NCI-H1048 (cell line): ENCODE results near the gene TSPEAR.
"Not testable (repeated sequence)": the region's sequence is repeated elsewhere in the genome, so short reads cannot be mapped to it uniquely, and the experiment has no call there.

Experiments used
- DNase-seq: peaks from one replicate; lab custom pipeline; 2025; lab: John Stamatoyannopoulos, UW

TSPEAR gene

GRCh38 chr21:44585892-44586291 is 125.5 kb downstream of the TSPEAR start:
- DNase-seq: no peak

DNA sequence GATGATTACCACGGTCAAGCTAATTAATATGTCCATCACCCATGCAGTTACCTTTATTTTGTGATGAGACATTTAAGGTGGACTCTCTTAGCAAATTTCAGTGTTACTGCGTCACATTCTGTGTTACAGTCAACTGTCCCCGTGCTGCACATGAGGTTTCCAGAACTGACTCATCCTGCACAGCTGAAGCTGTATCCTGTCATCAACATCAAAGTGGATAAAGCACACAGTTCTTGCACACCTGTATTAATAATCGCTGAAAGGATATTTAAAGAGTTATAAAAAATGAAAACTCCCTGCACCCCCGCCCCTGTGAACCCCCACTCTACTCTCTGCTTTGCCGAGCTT is 127.6 kb downstream of the TSPEAR start:
- no peak for DNase-seq

DNA sequence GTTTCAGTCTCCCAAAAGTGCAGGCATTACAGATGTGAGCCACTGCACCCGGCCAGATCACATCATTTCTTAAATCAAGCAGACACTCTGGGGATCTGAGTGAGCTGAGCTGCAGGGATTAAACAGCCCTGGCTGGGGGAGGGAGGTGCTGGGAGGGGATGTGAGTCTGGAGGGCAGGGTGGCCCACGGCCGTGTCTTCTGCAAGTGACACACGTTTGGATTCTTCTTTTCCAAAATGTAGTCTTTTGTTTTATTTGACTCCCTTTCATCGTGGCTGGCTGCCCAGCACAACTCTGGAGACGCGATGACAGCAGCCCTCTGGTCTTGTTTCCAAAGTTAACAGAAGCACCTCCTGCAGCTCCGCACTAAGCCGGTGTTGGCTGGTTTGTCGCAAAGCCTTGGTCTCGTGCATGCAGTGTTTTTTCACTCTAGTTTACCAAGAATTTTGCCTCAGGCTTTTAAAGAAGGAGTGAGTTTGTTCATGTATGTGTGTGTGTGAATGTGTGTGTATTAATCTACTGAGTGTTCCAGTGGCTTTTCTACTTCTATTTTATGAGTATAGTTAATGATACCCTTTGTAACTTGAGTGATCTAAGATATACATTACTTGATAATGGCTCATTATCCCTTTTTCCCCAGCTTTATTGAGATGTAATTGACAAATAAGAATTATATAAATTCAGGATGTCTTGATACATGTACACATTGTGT is 128.1 kb downstream of the TSPEAR start:
- no peak for DNase-seq

DNA sequence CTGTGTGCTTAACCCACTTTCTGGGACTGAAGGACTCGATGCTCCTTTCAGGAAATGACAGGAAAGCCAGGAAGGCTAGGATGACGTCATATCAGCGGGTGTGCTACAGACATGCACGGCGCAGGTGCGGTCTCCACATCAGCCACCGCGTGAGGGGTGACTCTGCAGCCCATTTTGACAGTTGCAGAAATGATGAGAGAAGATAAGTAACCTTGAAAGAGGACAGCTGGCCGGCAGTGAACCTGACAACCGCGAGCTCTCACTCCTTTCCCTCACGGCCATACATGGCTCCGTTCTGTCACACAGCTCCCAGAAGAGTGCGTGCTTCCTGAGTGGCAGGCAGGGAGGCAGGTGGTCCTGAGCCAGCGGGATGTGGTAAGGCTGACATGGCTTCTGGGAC is 129.3 kb downstream of the TSPEAR start:
- no peak for DNase-seq

GRCh38 chr21:44581158-44581557 is 130.2 kb downstream of the TSPEAR start:
- no peak for DNase-seq

DNA sequence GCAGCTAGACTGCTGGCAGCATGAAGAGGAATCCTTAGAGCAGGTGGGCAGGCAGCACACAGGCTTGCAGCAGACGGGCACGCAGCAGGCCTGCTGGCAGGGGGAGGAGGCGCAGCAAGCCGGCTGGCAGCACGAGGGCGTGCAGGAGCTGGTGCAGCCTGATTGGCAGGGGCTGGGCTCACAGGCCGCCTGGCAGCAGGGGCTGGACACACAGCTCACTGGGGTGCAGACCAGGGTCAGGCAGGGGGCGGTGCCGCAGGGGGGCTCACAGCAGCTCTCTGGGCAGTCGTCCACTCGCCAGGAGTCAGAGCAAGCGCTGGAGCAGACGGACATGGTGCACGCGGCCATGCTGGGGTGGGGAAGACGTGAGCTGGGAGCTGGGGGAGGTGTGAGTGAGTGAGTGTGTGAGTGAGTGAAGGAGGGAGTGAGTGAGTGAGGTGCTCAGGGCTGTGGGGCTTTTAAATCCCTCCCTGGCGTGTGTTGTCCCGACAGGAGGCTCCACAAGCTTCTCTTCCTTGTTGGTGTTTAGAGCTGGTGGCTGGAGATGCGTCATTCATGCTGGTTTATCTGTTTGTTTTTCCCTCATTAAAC is 131.0 kb downstream of the TSPEAR start, which contains the start of gene KRTAP10-5:
KRTAP10-5 (minus strand) TSS at position 374 of the 591 bp plus-strand sequence; CDS start at position 348, 26 bp downstream.
- DNase-seq: not testable (repeated sequence)

GRCh38 chr21:44579833-44580144 is 131.6 kb downstream of the TSPEAR start:
- DNase-seq: no peak

GRCh38 chr21:44579056-44579832 is 132.1 kb downstream of the TSPEAR start:
- DNase-seq: no peak

GRCh38 chr21:44578371-44579055 is 132.9 kb downstream of the TSPEAR start:
- no peak for DNase-seq

GRCh38 chr21:44576025-44576420 is 135.3 kb downstream of the TSPEAR start:
- no peak for DNase-seq

- DNase-seq: no peak
Measured at GRCh38 chr21:44575307-44576024, 135.9 kb downstream of the TSPEAR start.

DNA sequence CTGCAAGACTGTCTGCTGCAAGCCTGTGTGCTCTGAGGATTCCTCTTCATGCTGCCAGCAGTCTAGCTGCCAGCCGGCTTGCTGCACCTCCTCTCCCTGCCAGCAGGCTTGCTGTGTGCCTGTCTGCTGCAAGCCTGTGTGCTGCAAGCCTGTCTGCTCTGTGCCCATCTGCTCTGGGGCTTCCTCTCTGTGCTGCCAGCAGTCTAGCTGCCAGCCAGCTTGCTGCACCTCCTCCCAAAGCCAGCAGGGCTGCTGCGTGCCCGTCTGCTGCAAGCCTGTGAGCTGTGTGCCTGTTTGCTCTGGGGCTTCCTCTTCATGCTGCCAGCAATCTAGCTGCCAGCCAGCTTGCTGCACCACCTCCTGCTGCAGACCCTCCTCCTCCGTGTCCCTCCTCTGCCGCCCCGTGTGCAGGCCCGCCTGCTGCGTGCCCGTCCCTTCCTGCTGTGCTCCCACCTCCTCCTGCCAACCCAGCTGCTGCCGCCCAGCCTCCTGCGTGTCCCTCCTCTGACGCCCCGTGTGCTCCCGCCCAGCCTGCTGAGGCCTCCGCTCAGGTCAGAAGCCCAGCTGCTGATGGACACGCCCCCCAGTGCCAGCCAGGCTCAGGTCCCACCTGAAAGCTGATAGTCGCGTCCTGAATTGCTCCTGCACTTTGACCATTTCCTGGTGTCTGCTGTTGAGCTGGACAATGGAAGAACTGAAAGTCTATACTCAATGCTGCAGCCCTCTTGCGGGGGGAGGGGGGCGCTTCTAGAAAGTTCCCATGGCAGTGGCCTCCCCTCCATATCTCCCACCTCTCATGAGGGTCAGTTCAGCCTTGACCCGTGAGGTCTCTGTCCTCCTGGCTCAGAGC is 136.7 kb downstream of the TSPEAR start:
- DNase-seq: no peak

DNA sequence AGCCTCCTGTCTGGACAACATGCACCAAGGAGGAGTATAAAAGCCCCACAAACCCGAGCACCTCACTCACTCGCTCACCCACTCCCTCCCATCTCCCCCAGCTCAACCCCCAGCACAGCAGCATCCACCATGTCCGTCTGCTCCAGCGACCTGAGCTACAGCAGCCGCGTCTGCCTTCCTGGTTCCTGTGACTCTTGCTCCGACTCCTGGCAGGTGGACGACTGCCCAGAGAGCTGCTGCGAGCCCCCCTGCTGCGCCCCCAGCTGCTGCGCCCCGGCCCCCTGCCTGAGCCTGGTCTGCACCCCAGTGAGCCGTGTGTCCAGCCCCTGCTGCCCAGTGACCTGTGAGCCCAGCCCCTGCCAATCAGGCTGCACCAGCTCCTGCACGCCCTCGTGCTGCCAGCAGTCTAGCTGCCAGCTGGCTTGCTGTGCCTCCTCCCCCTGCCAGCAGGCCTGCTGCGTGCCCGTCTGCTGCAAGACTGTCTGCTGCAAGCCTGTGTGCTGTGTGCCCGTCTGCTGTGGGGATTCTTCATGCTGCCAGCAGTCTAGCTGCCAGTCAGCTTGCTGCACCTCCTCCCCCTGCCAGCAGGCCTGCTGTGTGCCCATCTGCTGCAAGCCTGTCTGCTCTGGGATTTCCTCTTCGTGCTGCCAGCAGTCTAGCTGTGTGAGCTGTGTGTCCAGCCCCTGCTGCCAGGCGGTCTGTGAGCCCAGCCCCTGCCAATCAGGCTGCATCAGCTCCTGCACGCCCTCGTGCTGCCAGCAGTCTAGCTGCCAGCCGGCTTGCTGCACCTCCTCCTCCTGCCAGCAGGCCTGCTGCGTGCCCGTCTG is 137.5 kb downstream of the TSPEAR start, which contains the start of gene KRTAP10-4:
KRTAP10-4 (plus strand) TSS at position 100 of the 827 bp plus-strand sequence; CDS start at position 130, 30 bp downstream.
- not testable (repeated sequence) for DNase-seq

DNA sequence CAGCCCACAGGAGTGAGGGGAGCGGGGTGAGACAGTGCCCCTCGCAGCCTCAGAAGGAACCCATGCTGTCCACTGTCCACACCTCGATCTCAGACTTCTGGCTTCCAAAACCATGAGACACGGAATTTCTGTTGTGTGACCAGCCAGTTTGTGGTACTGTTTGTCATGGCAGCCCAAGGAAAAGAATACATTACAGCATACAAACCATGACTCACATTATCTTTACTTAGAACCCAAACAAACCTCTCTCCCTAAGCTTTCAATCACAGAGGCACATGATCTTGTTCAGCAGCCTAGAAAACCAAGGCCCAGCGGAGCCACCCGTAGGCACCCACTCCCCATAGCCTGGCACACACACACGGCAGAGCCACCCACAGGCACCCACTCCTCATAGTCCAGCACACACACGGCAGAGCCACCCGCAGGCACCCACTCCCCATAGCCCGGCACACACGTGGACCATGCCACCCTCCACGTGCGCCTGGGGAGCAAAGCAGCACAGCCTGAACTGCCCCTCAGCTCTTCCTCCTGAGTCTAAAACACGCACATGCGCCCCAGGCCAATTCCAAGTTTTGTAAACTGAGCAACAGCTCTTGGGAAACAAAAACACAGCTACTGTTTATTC is 138.3 kb downstream of the TSPEAR start:
- no peak for DNase-seq

- DNase-seq: no peak
Measured at GRCh38 chr21:44571844-44572782, 139.3 kb downstream of the TSPEAR start.

DNA sequence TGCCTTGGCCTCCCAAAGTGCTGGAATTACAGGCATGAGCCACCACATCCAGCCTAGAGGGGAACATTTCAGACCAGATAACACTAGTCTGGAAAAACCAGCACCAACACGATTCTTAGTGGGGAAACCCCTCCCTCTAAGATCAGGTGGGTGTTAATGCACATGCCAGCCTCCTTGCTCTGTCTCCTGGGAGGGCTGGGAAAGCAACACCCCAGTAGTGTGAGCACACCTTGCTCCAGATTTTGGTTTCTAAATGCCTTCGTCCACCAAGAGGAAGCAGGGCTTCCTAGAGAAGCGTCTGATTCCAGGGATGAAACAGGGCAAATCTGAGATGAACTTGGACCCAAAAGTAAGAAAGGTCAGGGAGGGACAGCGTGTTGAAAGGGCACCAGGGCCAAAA is 140.1 kb downstream of the TSPEAR start:
- no peak for DNase-seq

- no peak for DNase-seq
Measured at GRCh38 chr21:44569861-44570517, 141.4 kb downstream of the TSPEAR start.
